MV-4-11 (cell line): Measurements from ENCODE around the gene SDK2.
"Not testable (repeated sequence)": the region's sequence is repeated elsewhere in the genome, so short reads cannot be mapped to it uniquely, and the experiment has no call there.

Source experiments
- DNase-seq: peaks from one replicate; lab custom pipeline; 2025; lab: John Stamatoyannopoulos, UW

Gene SDK2

DNA sequence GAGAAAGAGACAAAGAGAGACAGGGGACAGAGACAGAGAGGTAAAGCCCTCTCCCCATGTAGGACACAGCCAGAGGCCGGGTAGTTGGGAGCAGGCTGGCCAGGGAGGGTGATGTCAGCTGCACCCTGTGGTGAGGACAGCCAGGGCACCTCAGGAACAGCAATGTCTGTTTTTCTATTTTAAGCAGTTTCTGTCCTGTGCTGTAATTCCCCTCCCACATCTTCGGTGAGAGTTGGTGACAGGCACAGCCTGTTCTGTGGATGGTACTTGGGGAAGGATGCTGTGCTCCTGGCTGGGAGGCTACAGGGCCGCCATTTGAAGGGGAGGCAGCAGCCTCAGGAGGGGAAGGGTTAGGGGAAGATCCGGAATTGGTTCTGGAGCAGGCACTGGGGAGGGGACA, 163.5 kb downstream of the SDK2 start:
- peak; percentile 79 for DNase-seq

DNA sequence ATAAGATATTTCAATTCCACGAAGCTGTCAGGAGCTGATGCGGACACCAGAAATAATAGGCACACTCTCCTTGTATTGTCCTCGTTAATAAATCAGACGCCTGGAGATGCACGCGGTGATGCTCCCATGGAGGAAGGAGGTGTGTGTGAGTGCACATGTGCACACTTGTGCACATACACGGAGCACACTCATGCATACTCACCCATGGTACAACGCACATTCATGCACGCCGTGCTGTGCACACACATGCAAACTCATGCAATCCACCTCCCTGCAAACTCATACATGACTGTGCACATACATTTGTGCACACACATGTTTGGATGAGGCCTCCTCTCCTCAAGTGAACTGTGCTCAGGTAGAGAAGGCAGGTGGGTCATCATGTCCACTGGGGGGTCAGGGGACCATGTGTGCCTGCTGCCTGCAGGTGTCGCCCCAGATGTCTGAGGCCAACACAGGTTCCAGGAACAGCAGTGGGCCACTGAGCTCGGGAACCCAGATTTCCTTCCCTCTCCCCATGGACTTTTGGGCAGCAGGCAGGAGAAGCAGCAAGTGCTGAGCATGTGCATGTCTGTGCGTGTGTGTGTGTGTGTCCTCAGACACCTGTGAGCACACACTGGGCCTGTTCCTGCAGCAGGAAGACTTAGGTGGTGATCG, 165.3 kb downstream of the SDK2 start:
- DNase-seq = no peak

DNA sequence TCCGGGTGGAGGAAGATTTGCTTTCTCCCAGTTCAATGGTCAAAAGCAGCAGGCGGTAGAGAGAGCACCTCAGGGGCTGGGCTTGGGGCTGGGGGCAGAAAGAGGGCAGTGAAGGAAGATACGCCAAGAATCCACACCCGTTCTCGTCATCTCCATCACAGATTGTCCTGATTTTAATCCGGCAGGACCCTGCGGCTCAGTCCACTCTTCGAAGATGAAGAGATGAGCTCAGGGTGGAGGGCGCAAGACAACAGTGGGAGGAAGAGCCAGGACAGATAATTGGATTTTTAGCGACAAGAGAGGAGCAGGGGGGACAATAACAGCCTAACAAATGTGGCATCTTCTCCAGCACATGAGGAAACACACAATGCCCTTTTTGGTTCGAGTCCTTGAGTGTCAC, 165.9 kb downstream of the SDK2 start:
- no peak for DNase-seq

DNA sequence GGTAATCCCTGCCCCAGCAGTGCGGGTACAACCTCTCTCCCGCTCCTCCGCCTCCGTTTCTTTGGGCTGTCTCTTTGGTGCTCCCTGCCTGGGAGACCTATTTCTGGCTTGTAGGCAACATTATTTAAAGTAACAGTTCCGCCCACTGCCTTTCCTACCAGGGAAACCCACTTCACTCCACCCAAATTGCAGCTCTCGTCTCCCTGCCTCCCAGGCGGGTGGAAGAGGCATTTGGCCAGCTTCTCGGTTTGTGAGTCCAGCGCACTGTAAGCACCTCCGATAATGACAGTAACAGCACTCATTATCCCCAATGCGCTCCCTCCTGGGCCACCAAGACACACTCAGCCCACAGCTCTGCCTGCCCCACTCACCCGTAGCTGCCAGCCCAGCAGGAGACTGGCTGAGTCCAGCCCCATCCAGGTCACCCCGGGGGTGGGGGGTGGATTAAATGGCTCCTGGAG, 167.3 kb downstream of the SDK2 start:
- peak; percentile 15 for DNase-seq

DNA sequence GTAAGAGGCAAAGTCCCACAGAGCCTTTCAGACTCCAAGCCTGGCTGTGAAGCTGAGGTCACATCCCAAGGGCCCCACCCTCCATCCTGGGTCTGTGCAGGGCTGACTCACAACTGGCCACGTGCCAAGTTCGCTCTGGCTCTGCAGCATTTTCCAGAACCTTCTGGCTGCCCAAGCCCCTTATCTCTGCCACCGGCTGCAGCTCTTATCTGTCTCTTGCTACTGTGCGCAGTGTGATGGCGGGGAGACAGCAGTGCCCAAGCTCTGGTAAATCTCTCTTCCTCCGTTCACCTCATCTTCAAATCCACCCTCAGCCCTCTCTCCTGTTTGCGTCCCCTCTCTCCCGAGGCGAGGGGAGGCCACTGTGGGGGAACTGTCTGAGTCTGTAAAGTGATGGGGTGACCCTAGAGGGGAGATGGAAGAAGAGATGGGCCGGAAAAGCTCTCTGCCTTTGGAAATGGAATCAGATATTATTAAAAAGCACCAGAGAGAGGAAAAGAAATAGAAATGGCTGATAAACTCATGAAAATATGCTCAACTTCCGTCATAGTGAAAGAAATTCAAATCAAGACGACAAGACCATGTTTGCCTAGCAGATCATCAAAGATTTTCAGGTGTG, 169.8 kb downstream of the SDK2 start:
- peak; percentile 66 for DNase-seq

DNA sequence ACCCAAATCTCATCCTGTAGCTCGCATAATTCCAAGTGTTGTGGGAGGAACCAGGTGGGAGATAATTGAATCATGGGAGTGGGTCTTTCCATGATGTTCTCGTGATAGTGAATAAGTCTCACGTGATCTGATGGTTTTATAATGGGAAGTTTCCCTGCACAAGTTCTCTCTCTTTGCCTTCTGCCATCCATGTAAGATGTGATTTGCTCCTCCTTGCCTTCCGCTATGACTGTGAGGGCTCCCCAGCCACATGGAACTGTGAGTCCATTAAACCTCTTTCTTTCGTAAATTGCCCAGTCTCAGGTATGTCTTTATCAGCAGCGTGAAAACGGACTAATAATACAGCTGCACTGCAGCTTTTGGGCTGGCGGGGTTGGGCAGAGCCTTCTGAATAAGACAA, 171.5 kb downstream of the SDK2 start:
- not testable (repeated sequence) for DNase-seq

DNA sequence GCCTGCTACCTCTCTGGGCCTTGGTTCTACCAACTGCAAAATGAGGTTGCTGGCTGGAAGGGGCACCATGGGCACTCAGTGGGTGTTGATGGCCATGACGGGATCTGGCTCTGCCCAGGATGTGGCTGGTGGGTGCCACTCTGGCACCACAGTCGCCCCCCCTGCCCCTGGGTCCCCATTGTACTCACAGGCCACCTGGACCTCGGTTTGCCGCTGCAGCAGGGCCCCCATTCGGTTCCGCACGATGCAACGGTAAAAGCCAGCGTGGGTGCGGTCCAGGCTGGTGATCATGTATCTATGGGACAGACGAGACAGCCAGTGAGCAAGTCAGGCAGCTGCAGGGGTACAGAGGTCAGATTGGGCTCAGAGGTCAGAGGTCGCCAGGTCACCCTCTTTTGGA, 172.3 kb downstream of the SDK2 start:
- no peak for DNase-seq

DNA sequence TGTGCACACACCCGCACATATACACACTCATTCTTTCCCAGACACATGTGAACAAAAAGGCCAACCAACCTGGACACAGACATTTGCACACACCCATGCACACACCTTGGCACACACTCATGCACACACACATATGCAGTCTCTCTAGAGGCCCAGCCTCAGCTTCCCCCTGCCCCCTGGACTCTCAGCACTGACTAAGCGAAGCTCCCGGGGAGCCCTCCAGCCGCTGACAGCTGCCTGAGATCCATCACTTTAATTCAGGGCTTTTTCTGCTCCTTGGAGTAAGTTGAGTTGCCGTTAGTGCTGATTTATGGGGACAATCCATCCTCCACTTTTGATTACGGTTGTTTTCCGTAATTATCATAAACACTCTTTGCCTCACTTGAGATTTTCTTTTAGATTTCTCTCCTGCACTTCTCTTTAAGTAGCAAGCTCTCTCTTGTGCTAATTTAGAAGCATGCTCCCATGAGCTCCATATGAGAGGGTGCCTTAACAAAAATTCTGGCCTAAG, 173.9 kb downstream of the SDK2 start:
- no peak for DNase-seq

DNA sequence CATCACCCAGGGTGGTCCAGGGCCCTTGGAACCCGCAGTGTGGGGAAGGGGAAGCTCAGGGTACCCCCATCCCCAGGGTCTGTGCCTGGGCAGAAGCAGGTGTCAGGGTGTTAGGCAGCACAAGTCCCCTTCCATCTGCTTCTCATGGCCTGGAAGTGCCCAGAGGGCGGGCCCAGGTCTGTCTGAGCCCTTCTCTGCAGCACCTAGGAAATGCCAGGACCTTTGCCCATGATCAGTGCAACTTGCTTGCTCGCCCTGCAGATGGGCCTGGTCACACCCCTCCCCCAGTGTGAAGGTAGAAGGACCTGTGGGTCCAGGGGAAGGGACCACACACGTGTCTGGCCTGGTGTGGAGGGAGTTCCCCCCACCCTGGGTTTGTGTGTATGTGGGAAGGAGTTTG, 174.9 kb downstream of the SDK2 start:
- no peak for DNase-seq

DNA sequence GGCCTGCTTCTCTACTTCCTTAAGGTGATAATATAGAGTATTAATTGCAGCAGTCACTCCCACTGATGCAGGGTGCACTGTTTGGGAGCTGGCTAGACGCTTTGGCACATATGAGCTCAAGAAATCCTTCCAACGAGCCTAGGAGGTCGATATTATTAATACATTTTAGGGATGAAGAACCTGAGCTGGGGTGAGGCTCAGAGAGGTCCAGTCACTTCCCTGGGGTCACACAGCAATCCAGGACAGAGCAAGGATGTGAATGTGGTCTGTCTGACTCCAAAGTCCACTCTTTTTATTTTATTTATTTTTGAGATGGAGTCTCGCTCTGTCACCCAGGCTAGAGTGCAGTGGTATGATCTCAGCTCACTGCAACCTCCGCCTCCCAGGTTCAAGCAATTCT, 176.0 kb downstream of the SDK2 start:
- no peak for DNase-seq

DNA sequence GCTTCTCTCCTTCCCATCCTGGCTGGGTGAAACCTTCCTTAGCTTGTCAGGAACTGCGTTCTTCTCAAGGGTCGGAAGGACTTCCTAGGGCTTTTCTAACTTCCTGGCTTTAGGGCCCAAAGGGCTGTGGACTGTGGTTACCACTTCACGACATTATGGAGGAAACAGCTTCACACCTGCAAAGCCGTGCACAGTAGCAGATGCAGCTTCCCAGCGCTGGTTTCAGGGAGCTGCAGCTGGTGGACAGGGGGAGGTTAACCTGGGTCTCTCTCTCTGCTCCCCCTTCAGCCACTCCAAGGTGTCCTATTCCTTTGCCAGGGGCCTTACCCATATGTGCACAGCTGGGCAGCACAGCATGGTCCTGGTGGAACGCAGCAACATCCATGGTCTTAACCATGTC, 176.6 kb downstream of the SDK2 start:
- peak; percentile 3 for DNase-seq

DNA sequence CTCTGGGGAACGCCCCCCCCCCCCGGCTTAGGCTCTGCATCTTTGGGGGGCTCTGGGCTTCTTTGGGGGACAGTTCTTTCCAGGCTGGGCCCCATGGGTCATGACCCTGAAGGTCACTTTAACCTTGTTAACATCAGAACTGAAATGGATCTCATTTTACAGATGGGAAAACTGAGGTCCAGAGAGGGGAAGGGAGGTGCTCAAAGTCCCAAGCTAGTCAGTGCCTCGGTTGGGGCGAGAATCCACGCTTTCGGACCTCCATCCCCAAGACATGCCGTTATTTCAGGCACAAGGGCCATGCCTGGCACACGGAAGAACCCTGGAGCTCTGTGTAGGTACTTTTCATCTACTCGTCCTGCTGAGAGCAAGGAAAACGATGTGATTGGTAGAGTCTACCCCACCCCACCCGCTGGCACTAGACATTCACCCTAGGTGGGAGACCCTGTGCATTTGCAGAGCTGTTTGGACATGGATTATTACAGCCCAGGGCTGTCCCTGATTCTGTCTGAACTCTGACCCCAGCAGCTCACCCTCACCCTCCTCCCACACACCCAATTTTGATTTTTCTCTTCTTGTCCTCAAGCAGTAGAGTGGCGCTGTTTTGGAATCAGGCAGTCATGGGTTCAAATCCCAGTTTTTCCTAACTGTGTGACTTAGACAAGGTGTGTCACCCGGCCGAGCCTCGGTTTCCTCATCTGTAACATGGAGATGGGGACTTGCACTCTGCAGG, 177.4 kb downstream of the SDK2 start:
- DNase-seq = no peak

DNA sequence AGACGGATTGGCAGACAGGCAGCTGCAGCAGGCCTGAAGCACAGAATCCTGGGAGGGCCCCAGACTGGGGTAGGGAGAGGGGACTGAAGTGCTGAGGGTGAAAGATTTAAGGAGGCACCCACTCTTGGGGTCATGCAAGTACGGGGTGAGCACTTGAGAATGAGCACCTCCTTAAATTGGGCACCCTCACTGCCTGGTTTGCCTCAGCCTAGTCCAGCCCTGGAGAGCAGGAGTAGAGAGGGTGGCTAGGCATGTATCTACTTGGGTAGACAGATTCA, 178.4 kb downstream of the SDK2 start:
- DNase-seq = no peak

DNA sequence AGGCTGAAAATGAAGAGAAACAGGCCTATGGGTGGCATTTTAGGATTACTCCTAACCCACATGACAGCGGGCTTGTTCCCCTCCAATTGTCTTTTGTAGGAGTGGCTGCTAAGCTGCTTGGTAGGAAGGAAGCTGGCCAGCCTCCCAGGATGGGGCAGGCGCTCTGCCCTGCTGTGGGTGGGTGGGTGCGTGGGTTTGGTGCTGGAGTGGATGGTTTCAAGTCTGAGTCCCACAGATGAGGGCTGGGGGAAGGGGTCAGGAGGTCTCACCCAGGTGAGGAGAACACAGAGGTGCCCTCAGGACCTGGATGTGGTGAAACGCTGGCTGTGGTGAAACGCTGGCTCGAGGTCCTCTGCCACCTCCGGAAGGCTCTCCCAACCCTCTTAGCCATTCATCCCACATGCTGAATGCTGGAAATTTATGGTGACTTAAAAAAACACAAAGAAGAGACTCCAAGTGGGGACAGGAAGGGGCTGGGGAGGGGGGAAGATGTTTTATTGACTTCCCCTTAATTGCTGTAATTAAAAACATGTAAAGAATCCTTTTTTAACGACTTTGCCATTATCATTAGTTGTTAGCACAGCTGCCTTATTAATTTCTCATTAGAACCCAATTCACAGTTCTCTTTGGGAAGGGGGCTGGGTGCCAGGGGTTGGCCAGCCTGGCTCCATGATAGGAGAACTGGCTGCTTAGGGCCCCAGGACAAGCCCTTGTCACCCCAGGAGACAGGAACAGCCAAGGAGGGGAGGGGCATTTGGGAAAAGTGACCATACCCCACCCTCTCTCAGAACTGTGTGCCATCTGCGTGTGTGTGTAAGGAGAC, 178.9 kb downstream of the SDK2 start:
- DNase-seq = no peak

DNA sequence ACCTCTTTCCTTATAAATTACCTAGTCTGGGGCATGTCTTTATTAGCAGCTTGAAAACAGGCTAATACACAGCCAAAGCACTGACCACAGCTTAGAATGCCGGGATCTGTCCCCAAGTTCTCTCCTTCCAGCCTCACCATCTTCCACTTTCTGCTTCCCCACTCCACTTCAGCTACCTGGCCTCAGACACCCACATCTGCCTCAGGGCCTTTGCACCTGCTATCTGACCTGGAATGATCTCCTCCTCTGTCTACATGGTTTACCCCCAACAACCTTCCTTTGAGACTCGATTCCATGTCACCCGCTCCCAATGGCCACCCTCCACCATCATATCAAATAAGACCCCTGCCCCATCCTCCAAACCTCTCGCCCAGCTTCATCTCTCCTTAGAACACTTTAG, 179.8 kb downstream of the SDK2 start:
- DNase-seq = no peak

DNA sequence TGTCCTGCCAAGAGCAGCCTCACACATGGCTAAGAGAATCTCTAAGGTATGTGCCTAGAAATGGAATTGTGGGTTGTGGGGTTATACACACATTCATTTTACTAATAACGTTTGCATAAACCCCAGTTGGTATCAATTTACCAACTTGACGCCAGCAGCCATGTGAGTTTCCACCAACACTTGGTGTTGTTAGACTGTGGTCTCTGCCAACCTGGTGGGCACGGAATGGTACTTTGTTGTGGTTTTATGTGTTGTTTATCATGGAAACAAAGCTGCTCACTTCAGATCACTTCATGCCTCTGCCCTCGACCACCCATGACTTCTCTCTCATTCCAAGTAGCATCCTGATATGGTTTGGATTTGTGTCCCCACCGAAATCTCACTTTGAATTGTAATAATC, 180.4 kb downstream of the SDK2 start:
- DNase-seq = no peak

DNA sequence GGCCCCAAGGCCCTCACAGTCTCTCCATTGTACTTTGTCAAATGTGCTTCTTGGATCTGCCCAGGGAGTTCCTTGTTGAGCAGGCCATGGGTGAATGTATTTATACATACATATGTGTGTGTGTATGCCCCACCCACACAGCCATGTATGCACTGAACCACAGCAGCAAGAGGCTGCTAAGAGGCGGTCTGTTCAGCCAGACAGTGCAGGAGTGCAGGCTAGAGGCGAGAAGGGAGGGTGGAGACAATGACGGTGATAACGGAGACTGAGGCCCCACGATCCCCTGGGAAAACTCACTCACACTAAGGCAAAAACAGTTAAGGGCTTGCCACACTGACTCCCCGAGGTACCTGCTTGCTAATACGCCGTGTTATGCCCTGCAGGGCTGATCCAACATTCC, 181.4 kb downstream of the SDK2 start:
- no peak for DNase-seq

DNA sequence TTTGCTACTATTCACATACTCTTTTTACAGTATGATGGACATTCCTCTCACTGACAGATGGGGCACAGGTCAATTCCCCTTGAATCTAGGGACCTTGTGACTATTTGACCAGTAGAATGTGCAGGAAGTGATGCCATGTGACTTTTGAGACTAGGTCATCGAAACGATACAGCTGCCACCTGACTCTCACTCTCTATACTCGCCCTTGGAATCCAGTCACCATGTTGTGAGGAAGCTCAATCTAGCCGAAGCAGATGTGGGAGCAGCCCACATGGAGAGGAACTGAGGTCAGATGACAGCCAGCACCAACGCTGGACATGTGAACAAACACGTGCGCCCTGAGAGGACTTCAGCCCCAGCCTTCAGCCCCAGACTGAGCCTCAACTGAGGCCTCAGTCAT, 184.3 kb downstream of the SDK2 start:
- DNase-seq = no peak

DNA sequence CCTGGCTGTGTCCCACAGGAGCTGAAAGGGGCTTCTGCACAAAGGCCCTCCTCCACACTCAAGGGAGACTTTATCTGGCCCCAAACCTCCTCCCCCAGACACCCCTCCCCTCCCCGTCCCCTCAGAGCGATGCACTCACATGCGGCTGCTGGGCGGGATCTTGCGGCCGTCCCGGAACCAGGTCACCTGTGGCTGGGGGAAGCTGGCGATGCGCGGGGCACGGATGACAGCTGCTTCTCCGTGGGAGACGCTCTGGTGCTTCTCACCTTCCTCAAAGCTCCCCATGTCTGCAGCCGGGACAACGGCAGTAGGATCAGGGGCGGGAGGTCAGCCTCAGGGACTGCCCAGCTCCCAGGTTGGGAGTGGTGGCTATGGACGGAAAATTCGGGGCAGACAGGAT, 188.5 kb downstream of the SDK2 start:
- no peak for DNase-seq

DNA sequence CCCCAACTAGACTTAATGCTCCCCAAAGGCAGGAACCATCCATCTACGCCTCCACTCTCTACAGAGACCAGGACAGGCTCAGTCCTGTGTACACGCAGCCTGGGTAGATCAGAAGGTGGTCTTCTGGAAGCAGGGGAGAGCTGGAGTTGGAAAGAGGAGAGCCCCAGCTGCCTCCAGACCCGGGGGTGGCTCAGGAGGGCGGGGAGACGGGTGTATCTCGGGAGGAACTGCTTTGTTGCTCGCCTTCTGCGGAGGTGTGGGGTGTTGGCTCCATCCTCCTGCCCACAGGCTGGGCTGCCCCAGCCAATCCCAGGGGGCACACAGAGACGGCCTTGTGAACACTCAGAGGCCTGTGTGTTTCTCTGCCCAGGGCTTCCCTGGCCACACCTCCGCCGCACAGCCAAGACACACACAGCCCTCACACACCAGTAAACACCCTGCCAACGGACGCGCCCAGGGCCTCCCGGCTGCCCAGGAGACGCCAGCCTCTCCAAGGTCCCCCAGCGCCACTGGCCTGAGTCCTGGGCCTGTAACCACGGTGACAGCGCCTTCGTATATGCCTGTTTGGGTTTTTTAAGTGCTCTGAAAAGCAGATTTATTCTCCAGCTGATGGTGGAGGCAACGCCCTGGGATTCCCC, 189.1 kb downstream of the SDK2 start:
- no peak for DNase-seq

DNA sequence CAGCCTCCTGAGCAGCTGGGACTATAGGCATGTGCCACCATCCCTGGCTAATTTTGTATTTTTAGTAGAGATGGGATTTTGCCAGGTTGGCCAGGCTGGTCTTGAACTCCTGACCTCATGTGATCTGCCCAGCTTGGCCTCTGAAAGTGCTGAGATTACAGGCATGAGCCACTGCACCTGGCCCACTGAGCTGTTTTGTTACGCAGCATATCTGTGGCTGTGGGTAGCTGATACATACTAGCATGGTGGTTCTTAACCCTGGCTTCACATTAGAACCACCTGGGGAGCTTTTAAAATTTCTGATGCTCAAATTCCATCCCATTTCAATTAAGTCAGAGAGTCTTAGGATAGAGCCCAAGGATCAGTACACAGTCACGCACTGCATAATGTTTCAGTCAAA, 190.8 kb downstream of the SDK2 start:
- not testable (repeated sequence) for DNase-seq

DNA sequence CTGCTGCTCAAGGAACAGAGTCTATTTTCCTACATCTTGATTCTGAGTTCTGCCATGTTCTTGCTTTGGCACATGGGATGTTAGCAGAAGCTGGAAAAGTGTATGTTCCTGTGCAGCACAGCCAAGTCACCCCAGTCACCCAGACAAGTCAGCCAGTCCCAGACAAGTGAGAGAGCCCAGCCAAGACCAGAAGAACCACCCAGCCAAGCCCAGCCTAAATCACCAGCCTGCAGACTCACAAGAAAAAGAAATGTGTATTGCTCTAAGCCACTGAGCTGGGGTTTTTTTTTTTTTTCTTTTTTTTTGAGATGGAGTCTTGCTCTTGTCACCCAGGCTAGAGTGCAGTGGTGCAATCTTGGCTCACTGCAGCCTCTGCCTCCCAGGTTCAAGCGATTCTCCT, 191.2 kb downstream of the SDK2 start:
- DNase-seq = no peak
